DOHH2 (cell line): Measurements from ENCODE around the gene LCN2.

Experiments
- CTCF ChIP-seq: fragments of 200-600 bp; sonication (generic); IDR thresholded peaks from one replicate; pipeline ENCODE4 v1.5.1; 2014; ENCODE audit warnings: antibody characterized with exemption, mild to moderate bottlenecking, low read depth, low read length; ENCODE audit not compliant: poor library complexity, severe bottlenecking
- EZH2phosphoT487 ChIP-seq: fragments of 200-600 bp; sonication (generic); IDR thresholded peaks from 2 replicates; pipeline ENCODE4 v1.6.1; 2017; ENCODE audit warnings: borderline replicate concordance, mild to moderate bottlenecking, antibody characterized with exemption, low read length, moderate library complexity, mixed read lengths

GRCh38 chr9:128201441-128202369 lies 52.5 kb downstream of the LCN2 start:
- TF ChIP-seq CTCF = no peak
- no peak for TF ChIP-seq EZH2phosphoT487
